Vagina (tissue), 2 donors: ENCODE results near the gene TNFSF4.

Source experiments
- POLR2AphosphoS5 ChIP-seq, 2 donors: sonication (generic); formaldehyde crosslinking; IDR thresholded peaks; one replicate each; pipeline ENCODE4 v1.9.0; 2017; ENCODE audit warnings: antibody characterized with exemption in 2 of 2, mild to moderate bottlenecking in 2 of 2, low read depth in 1 of 2; ENCODE audit not compliant: insufficient read depth in 1 of 2
- TF ChIP-seq, protein P1 (sequence below), 3 experiments: fragments of 450-650 bp in 2 of 3; fragments of 200-600 bp in 1 of 3; sonication (generic) in 1 of 3; IDR thresholded peaks; one replicate each; pipeline ENCODE4 v1.5.1; 2017 to 2019; ENCODE audit warnings: antibody characterized with exemption in 3 of 3, mild to moderate bottlenecking in 2 of 3, moderate library complexity in 2 of 3

DNA sequence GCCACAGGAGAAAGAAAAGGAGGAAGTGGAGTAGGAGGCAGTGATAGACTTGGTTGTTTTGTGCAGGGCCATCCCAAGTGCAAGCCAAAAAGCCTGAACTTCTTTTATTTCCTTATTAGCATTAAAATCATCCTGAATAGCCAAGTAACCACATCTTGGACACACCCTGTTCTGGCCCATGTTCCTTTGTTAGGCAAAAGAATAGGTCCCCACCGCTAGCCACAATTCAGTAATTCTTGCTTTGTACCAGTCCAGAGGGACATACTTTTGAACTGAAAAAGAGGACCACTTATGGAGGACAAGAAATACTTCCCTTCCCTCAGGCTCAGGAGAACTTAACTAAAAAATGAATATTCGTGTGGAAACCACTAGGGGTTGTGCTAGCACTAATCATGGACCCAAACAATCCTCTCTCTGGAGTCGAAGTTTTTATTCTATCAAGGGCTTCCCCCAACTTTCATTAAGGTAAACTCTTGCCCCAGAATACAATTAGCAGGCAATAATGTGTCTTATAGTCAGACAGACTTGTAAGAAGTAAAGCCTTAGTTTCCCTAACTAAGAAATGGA, 19.4 kb downstream of the TNFSF4 start:
- TF ChIP-seq, protein P1, sequence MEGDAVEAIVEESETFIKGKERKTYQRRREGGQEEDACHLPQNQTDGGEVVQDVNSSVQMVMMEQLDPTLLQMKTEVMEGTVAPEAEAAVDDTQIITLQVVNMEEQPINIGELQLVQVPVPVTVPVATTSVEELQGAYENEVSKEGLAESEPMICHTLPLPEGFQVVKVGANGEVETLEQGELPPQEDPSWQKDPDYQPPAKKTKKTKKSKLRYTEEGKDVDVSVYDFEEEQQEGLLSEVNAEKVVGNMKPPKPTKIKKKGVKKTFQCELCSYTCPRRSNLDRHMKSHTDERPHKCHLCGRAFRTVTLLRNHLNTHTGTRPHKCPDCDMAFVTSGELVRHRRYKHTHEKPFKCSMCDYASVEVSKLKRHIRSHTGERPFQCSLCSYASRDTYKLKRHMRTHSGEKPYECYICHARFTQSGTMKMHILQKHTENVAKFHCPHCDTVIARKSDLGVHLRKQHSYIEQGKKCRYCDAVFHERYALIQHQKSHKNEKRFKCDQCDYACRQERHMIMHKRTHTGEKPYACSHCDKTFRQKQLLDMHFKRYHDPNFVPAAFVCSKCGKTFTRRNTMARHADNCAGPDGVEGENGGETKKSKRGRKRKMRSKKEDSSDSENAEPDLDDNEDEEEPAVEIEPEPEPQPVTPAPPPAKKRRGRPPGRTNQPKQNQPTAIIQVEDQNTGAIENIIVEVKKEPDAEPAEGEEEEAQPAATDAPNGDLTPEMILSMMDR (IDR thresholded peaks at IDR 0.05) = no peak
- TF ChIP-seq POLR2AphosphoS5 (IDR thresholded peaks at IDR 0.05; ENCODE audit: insufficient read depth in 1 of 2, low read depth in 1 of 2) = no peak
